ENCODE measurements around the gene PPP1R3D.
"Not testable (repeated sequence)": the region's sequence is repeated elsewhere in the genome, so short reads cannot be mapped to it uniquely, and the experiment has no call there.

Gene PPP1R3D

DNA sequence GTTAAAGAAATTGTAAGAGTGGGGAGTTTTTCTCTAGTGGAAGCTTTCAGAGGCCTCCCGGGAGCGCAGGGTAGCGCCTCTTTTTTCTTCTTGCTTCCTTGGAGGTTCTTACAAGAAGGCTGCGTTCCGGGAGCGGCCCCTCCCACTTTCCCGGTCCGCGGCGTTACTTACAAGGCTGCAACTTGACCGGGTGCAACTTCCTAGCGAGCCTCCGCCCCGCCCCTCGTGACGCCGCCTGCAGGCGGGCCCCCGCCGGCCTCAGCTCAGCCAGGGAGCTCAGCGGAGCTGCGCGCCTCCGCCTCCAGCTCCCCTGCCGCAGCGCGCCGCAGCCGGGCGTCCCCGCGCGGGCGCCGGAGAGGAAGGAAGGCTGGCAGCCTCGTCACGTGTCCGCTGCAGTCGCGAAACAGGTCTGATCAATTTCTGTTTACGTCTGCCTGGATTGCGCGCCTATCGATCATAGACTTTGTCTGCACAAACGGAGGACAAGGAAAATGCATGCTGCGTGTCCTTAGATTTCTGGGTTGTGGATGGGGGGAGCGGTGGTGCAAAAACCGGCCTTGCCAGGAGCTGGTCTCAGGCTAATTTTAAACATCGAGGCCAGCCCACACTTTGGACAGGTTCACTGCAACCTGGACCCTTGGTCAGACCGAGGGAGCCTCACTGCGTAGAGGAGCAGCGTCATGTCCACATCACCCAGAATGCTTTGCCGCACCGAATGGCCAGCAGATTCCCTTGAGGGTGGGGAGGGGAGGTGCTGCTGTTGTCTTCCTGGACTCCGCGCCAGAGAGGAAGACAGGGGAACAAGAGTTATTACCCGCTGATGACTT, at the start of gene PPP1R3D, which contains the start of gene FAM217B:
PPP1R3D (minus strand) TSS at position 177 of the 827 bp plus-strand sequence. CDS start 374 bp downstream, outside the sequence.
FAM217B (plus strand) TSS at position 261 of the 827 bp plus-strand sequence. CDS start 3,555 bp downstream, outside the sequence.
- DNase-seq (ENCODE audit: low spot score): peak; percentile 96

GRCh38 chr20:59988141-59988540, 48.0 kb upstream of the PPP1R3D start:
- peak; percentile 55 for DNase-seq (ENCODE audit: low spot score)

DNA sequence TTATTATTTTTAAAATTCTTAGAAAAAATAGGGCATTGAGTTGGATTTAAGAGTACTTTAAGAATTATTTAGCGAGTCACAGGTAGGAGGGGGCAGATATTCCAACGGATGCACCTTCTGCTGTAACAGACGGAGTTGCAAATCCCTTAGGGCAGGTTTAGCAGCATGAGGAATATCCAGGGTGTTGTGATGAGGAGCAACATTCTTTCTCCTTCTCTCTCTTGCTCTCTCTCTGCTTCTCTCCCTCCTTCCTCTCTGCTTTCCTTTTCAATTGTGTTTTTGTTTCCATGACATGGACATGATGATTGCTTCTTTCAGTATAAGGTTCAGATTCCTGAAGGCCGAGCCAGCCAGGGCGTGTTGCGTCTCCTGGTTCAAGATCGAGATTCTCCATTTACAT, 47.0 kb upstream of the PPP1R3D start:
- no peak for DNase-seq (ENCODE audit: low spot score)

- no peak for DNase-seq (ENCODE audit: low spot score)
These were observed 45.8 kb upstream of the PPP1R3D start for GRCh38 chr20:59985864-59986263.

DNA sequence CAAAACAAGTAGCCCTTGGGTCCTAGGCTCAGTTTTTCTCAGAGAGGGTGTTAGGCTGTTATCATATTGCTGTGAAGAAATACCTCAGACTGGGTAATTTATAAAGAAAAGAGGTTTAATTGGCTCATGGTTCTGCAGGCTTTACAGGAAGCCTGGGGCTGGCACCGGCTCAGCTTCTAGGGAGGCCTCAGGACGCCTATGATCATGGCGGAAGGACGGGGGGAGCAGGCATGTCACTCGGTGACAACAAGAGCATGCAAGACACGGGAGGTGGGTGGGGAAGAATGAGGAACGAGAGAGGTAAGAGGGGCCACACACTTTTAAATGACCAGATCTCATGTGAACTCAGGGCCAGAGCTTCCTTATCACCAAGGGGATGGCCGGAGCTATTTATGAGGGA, 45.1 kb upstream of the PPP1R3D start:
- DNase-seq (ENCODE audit: low spot score): no peak

DNA sequence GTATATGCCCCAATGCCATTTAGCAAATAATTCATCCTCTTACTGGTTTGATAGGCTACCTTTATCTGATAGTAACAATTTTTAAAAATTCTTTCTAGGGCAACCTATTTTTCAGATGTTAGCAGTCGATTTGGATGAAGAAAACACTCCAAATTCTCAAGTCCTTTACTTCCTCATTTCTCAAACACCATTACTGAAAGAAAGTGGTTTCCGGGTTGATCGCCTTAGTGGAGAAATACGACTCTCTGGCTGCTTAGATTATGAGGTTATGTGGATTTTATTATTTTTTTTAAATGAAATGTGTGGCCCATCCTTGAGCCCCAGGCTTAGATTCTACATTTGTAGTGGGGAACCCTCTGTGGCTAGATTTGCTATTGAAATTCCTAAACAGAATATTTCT, 44.4 kb upstream of the PPP1R3D start:
- no peak for DNase-seq (ENCODE audit: low spot score)

DNA sequence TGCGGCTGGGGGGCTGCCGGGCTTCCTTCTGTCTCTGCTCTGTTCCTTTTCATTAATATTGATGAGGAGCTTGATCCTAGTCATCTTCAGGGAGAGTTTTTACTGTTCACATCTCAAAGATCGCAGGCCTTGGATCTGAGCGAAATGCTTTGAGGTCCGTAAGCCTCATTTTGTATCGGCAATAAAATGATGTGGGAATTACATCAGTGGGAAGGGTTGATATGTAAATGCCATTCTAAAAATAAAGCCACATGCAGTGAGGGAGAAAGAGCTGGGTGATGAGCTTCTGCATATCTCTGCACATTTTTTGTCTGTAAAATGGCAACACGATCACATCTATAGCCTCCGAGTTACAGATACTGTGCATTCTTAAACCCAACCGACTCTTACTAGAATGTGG, 43.0 kb upstream of the PPP1R3D start:
- no peak for DNase-seq (ENCODE audit: low spot score)

GRCh38 chr20:59977086-59977485, 37.0 kb upstream of the PPP1R3D start:
- no peak for DNase-seq (ENCODE audit: low spot score)

DNA sequence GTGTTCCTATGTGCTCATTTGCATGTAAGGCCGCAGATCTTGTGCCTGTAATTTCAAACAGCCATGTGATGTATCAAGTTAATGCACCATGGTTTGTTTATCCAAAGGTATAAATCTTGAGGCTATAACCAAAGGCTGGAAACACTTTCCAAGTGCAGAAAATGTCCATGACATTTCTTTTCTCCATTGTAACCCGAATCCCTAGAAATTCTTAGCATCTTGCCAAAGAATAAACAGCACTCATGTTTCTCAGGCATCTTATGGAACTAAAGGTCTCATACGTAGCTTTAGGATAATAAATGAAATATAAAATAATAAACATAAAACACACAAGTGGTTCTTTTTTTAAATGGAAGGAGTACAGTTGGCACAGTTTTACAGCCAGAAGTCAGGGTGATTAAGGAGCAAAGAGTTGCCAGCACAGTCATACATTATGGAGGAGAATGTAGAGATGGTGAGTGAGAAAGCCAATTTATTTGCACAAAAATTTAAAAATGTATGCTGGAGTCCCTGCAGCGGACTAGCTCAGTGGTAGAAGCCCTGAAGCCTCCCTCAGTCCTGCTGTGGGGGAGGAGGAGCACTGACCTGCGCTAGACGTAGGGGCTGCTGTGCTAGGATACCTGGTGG, 36.2 kb upstream of the PPP1R3D start:
- no peak for DNase-seq (ENCODE audit: low spot score)

- no peak for DNase-seq (ENCODE audit: low spot score)
These were observed 32.1 kb upstream of the PPP1R3D start for GRCh38 chr20:59972037-59972801.

DNA sequence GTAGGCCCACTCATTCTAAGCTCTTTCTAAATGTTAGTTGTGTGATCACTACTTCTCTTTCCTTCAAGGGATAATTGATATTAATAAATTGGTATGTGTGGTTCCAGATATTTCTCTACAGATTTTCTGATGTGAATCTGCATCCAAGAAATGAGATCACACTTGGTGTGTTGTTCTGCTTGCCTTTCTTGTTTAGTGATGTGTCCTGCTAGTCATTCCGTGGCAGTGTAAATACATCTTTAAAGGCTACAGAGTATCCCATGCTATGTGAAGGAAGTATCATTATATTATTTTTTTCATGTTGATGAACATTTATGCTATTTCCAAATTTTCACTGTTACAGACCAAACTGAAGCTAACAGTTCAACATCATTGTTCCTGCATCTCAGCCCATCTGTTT, 31.3 kb upstream of the PPP1R3D start:
- no peak for DNase-seq (ENCODE audit: low spot score)

GRCh38 chr20:59966428-59966827, 26.3 kb upstream of the PPP1R3D start:
- no peak for DNase-seq (ENCODE audit: low spot score)

DNA sequence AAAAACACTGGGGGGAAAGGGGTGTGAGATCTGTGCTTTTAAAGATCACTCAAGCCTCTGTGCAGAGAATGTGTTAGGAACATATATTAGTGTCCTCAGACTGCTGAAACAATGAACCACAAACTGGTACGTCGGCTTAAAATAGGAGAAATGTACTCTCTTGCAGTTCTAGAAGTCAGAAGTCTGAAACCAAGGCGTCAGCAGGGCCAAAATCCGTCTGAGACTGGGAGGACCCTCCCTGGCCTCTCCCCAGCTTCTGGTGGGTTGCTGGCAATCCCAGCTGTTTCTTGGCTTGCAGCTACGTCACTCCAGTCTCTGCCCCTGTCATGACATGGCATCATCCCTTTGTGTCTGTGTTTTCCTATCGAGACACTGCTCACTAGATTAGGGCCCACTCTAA, 22.1 kb upstream of the PPP1R3D start:
- DNase-seq (ENCODE audit: low spot score): no peak

DNA sequence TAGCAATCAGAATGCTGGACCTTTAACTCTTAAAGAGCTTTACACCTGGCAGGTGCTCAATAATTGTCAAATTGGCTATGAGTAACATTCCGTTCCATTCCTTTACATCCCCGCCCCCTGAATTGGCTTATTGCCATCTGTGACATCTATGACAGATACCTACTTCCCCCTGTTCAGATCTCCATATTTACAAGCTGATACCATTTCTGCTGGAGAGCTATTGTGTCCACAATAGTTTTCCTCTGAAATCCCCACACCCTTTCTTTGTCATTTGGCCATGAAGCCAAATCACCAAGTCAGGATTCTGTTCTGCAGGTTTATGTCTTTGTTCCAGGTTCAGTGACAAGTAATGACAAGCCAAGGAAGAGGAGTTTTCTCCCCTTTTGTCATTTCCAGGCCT, 21.3 kb upstream of the PPP1R3D start:
- no peak for DNase-seq (ENCODE audit: low spot score)

DNA sequence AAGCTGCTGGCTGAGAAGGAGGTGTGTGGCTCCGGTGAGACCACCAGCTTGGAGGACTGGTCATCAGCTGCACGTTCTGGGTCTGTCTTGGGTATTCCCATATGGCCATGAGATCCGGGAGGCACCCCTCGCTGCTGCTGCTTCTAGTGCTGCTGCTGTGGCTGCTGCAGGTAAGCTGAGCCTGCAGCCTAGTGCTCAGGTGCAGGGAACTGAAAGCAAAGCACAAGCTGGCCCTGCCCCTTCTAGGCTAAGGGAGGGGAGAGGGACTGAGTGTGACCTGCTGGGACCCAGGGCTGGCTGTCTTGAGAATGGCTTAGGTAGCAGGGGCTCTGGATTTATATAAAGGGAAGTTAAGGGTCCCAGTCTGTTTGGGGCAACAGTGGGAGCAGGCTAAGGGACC, 18.5 kb upstream of the PPP1R3D start:
- DNase-seq (ENCODE audit: low spot score): peak; percentile 26

DNA sequence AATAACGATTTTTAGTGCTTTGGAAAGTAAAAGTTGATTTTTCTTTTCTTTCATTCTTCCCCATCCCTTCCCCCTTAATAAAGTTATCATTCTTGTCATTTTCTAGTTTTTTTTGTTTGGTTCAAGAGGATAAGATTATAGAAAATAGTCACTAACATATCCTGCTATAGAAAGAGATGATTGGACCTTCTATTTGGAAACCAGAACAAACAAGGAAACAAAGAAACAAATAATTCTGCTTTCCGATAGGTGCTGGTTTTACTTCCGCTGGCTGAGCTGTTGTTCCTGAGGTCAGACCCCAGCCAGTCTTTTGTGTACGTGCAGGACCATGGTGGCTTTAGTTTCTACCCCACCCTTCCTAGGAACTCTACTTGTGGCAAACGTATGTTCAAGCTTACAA, 18.0 kb upstream of the PPP1R3D start, which contains the start of gene CDH26:
CDH26 (plus strand) TSS at position 301 of the 400 bp plus-strand sequence. CDS start 304 bp downstream, outside the sequence.
- no peak for DNase-seq (ENCODE audit: low spot score)

- DNase-seq (ENCODE audit: low spot score): not testable (repeated sequence)
These were observed 17.5 kb upstream of the PPP1R3D start for GRCh38 chr20:59957568-59957967.

DNA sequence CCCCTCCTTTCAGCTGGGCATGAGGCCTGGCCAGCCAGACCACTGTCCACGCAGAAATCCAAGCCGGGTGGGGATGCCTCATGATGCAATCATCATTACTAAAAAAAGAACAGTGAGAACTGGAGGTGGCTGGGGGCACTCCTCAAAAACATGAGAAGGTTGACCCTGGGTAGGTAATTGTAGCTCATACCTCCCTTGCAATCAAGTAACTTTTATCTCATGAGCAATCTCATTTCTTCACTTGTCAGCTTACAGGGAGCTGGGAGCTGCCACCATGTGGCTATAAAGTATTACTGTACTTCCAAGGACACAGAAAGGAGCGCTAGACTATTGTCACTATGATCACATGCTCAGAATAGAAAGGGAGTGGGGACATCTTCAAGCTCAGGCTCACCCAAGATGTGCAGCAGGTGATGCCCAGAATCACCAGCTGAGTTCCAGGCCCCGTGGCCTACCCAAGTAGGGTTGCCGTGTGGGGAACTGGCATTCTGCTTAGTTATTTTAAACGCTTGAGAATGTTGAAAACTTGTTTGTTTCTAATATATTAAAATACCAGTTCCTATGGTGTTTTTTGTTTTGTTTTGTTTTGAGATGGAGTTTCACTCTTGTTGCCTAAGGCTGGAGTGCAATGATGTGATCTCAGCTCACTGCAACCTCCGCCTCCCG, 15.2 kb upstream of the PPP1R3D start:
- peak; percentile 33 for DNase-seq (ENCODE audit: low spot score)

DNA sequence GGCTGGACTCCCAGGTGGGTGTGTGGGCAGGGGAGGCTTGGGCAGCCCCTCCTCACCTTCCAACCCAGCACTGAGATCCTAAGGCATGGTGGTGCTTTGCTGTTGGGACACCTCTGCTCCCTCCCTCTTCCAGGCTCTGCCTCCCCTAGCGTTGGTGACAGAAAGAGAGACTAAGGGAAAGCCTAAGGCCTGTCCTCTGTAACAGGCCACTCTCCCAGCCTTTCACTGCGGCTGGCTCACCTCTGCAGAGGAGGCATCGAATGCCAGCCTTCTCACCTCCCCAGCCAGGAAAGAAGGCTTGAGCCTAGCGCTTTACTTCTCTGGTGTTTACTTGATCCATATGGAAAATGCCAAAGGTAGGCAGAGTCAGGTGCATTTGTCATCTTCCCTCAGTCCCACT, 14.6 kb upstream of the PPP1R3D start:
- DNase-seq (ENCODE audit: low spot score): no peak

- no peak for DNase-seq (ENCODE audit: low spot score)
These were observed 9.8 kb upstream of the PPP1R3D start for GRCh38 chr20:59949911-59950310.

- no peak for DNase-seq (ENCODE audit: low spot score)
These were observed 9.0 kb upstream of the PPP1R3D start for GRCh38 chr20:59948828-59949720.

Measured in iPS-NIHi11 (cell line).